GM23338 (cell line): ENCODE measurements around the gene MAMSTR. TPM values are rescaled to one million over a fixed set of nuclear protein-coding genes. Genes with fewer than 3 reads are reported as not detected.

Experiments
- ATAC-seq: fragments of 200-7000 bp; cut with Tn5 transposase; 3 replicates; pipeline ENCODE4 v1.9.1; 2020
- DNase-seq: peaks from one replicate; pipeline ENCODE4 v3.0.0-alpha.2; 2015; ENCODE audit warnings: low spot score
- H2AFZ ChIP-seq: fragments of 200-600 bp; sonication (generic); 2 replicates; pipeline ENCODE4 v1.8.0; 2016; ENCODE audit warnings: antibody characterized with exemption, mild to moderate bottlenecking, moderate library complexity
- H3F3A ChIP-seq: fragments of 200-600 bp; sonication (generic); replicated peaks from 2 replicates; pipeline ENCODE4 v1.8.0; 2017; ENCODE audit warnings: antibody characterized with exemption, mixed run types, low read depth
- H3K27ac ChIP-seq: fragments of 200-600 bp; sonication (generic); 2 replicates; pipeline ENCODE4 v1.6.1; 2016; ENCODE audit warnings: low read depth
- H3K27me3 ChIP-seq: fragments of 200-600 bp; sonication (generic); 2 replicates; pipeline ENCODE4 v1.8.0; 2016; ENCODE audit warnings: mild to moderate bottlenecking, mixed run types, moderate library complexity; ENCODE audit not compliant: insufficient read depth
- H3K36me3 ChIP-seq: fragments of 200-600 bp; sonication (generic); 2 replicates; pipeline ENCODE4 v1.8.0; 2016; ENCODE audit warnings: mild to moderate bottlenecking; ENCODE audit not compliant: insufficient read depth
- H3K4me1 ChIP-seq: fragments of 200-600 bp; sonication (generic); 2 replicates; pipeline ENCODE4 v1.8.0; 2016; ENCODE audit warnings: mild to moderate bottlenecking, moderate library complexity; ENCODE audit not compliant: insufficient read depth
- H3K4me2 ChIP-seq: fragments of 200-600 bp; sonication (generic); 2 replicates; pipeline ENCODE4 v1.7.1; 2017; ENCODE audit warnings: mixed run types
- H3K4me3 ChIP-seq: fragments of 200-600 bp; sonication (generic); 2 replicates; pipeline ENCODE4 v1.6.1; 2016; ENCODE audit warnings: mixed run types
- H3K79me2 ChIP-seq: fragments of 200-600 bp; sonication (generic); replicated peaks from 2 replicates; pipeline ENCODE4 v1.8.0; 2017; ENCODE audit warnings: mild to moderate bottlenecking; ENCODE audit not compliant: insufficient read depth
- H3K9me2 ChIP-seq: fragments of 200-600 bp; sonication (generic); 2 replicates; pipeline ENCODE4 v1.8.0; 2017; ENCODE audit not compliant: insufficient read depth
- H4K20me1 ChIP-seq: fragments of 200-600 bp; sonication (generic); replicated peaks from 2 replicates; pipeline ENCODE4 v1.8.0; 2017; ENCODE audit warnings: mild to moderate bottlenecking; ENCODE audit not compliant: insufficient read depth
- H3K27ac Mint-ChIP-seq: 2 replicates; pipeline ENCODE4 v1.8.0; 2020; ENCODE audit warnings: inconsistent platforms, mild to moderate bottlenecking, moderate library complexity, mixed read lengths
- H3K27me3 Mint-ChIP-seq: 3 replicates; pipeline ENCODE4 v1.8.0; 2022; ENCODE audit warnings: low read depth, mild to moderate bottlenecking, moderate library complexity, mixed read lengths, inconsistent platforms; ENCODE audit not compliant: insufficient read depth, poor library complexity
- H3K36me3 Mint-ChIP-seq: 3 replicates; pipeline ENCODE4 v1.8.0; 2021; ENCODE audit warnings: low read depth, mild to moderate bottlenecking, inconsistent platforms, moderate library complexity, mixed read lengths
- H3K4me1 Mint-ChIP-seq: 3 replicates; pipeline ENCODE4 v1.8.0; 2020; ENCODE audit warnings: mild to moderate bottlenecking, inconsistent platforms, mixed read lengths
- H3K4me3 Mint-ChIP-seq: 3 replicates; pipeline ENCODE4 v1.8.0; 2021; ENCODE audit warnings: moderate library complexity, mild to moderate bottlenecking, inconsistent platforms, mixed read lengths
- H3K9me3 Mint-ChIP-seq: 3 replicates; pipeline ENCODE4 v1.8.0; 2020; ENCODE audit warnings: moderate library complexity, mild to moderate bottlenecking, inconsistent platforms, mixed read lengths
- CREB1 ChIP-seq: fragments of 250-450 bp; sonication (Bioruptor Pico); IDR thresholded peaks from 2 replicates; pipeline ENCODE4 v1.5.0; 2020; ENCODE audit warnings: low read depth, mild to moderate bottlenecking, moderate library complexity
- EZH2 ChIP-seq: fragments of 200-600 bp; sonication (generic); IDR thresholded peaks from one replicate; pipeline ENCODE4 v1.8.0; 2017; ENCODE audit warnings: antibody characterized with exemption, mild to moderate bottlenecking, low read depth; ENCODE audit not compliant: unreplicated experiment
- EZH2phosphoT487 ChIP-seq: fragments of 200-600 bp; sonication (generic); IDR thresholded peaks from one replicate; pipeline ENCODE4 v1.8.1; 2018; ENCODE audit warnings: antibody characterized with exemption; ENCODE audit not compliant: unreplicated experiment
- POLR2AphosphoS5 ChIP-seq: IDR thresholded peaks from 2 replicates; pipeline ENCODE4 v1.6.1; 2016; ENCODE audit warnings: antibody characterized with exemption, low read depth
- STAT1 ChIP-seq: IDR thresholded peaks from one replicate; pipeline ENCODE4 v1.6.1; 2016; ENCODE audit warnings: antibody characterized with exemption; ENCODE audit not compliant: unreplicated experiment
- ZNF331 ChIP-seq: fragments of 250-450 bp; sonication (Bioruptor Pico); IDR thresholded peaks from 2 replicates; pipeline ENCODE4 v1.5.0; 2020; ENCODE audit warnings: low read depth, mild to moderate bottlenecking, moderate library complexity
- polyA plus RNA-seq: library from polyadenylated mRNA; unstranded; fragments of >200 nt; fragmentation: Nextera tagmentation; extraction: Ambion mirVana; gene quantifications from 2 replicates; pipeline ENCODE4 v1.2.1, GENCODE V29; 2016
- total RNA-seq: library from RNA; depleted of rRNA; stranded (reverse); fragments of >200 nt; shearing (Covaris generic); gene quantifications from 2 replicates; pipeline ENCODE4 v1.2.3, GENCODE V29; 2014
- TF ChIP-seq, protein P1 (sequence below): fragments of 250-450 bp; sonication (Bioruptor Pico); IDR thresholded peaks from 2 replicates; pipeline ENCODE4 v1.5.0; 2020; ENCODE audit warnings: mild to moderate bottlenecking, moderate library complexity
- TF ChIP-seq, protein P2 (sequence below): IDR thresholded peaks from one replicate; pipeline ENCODE4 v1.6.1; 2018; ENCODE audit warnings: antibody characterized with exemption; ENCODE audit not compliant: unreplicated experiment

The MAMSTR gene
- total and polyA plus RNA-seq, 2 experiments from 2014 or later = 1.9 to 2.0 TPM

DNA sequence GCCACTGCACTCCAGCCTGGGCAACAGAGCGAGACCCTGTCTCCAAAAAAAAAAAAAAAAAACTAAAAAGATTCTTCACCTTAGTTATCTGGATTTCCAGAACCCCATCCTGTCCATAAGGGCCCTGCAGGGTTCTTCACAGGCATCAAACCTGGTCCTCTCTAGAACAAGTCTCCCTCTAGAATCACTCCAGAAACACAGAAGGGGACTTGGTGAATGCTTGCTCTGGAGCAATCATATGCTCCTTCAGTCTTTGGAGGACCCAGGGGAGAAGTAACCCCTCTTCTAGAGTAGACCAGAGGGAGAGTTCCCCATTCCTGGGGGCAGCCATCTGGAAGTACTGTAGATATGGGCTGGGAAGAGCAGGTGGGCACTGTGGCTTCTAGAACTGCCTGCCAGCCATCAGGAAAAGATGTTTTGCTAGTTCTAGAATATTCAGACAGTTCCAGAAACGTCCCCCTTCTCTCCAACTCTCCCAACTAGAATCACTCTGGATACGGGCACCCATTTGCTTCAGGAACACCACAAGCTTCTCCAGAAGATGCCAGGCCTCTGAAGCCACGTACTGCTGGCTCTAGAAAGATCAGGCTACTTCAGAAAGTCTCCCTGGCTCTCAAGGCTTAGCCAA, 30.2 kb upstream of the MAMSTR start:
- Histone ChIP-seq H3K4me1 (peaks cover 34% of the 10 kb centered on the region), H3K27me3 (no peaks in the 10 kb centered on the region), H4K20me1 (peaks cover 11% of the 10 kb centered on the region; the same call in 1 of the 2 replicates), H3K4me3 (no peak overlapping the region), H3K36me3 (0 out of 2 replicates have a peak, but pooled peaks cover 6% of the 10 kb centered on the region), H3K4me2 (no peak overlapping the region), H3K27ac (no peak overlapping the region), H3K9me2 (no peaks in the 10 kb centered on the region), H3F3A (peaks cover 21% of the 10 kb centered on the region; the same call in 1 of the 2 replicates), H2AFZ (no peak overlapping the region), H3K79me2 (peaks cover 36% of the 10 kb centered on the region)
- no peak for TF ChIP-seq ZNF331
- TF ChIP-seq, protein P1, sequence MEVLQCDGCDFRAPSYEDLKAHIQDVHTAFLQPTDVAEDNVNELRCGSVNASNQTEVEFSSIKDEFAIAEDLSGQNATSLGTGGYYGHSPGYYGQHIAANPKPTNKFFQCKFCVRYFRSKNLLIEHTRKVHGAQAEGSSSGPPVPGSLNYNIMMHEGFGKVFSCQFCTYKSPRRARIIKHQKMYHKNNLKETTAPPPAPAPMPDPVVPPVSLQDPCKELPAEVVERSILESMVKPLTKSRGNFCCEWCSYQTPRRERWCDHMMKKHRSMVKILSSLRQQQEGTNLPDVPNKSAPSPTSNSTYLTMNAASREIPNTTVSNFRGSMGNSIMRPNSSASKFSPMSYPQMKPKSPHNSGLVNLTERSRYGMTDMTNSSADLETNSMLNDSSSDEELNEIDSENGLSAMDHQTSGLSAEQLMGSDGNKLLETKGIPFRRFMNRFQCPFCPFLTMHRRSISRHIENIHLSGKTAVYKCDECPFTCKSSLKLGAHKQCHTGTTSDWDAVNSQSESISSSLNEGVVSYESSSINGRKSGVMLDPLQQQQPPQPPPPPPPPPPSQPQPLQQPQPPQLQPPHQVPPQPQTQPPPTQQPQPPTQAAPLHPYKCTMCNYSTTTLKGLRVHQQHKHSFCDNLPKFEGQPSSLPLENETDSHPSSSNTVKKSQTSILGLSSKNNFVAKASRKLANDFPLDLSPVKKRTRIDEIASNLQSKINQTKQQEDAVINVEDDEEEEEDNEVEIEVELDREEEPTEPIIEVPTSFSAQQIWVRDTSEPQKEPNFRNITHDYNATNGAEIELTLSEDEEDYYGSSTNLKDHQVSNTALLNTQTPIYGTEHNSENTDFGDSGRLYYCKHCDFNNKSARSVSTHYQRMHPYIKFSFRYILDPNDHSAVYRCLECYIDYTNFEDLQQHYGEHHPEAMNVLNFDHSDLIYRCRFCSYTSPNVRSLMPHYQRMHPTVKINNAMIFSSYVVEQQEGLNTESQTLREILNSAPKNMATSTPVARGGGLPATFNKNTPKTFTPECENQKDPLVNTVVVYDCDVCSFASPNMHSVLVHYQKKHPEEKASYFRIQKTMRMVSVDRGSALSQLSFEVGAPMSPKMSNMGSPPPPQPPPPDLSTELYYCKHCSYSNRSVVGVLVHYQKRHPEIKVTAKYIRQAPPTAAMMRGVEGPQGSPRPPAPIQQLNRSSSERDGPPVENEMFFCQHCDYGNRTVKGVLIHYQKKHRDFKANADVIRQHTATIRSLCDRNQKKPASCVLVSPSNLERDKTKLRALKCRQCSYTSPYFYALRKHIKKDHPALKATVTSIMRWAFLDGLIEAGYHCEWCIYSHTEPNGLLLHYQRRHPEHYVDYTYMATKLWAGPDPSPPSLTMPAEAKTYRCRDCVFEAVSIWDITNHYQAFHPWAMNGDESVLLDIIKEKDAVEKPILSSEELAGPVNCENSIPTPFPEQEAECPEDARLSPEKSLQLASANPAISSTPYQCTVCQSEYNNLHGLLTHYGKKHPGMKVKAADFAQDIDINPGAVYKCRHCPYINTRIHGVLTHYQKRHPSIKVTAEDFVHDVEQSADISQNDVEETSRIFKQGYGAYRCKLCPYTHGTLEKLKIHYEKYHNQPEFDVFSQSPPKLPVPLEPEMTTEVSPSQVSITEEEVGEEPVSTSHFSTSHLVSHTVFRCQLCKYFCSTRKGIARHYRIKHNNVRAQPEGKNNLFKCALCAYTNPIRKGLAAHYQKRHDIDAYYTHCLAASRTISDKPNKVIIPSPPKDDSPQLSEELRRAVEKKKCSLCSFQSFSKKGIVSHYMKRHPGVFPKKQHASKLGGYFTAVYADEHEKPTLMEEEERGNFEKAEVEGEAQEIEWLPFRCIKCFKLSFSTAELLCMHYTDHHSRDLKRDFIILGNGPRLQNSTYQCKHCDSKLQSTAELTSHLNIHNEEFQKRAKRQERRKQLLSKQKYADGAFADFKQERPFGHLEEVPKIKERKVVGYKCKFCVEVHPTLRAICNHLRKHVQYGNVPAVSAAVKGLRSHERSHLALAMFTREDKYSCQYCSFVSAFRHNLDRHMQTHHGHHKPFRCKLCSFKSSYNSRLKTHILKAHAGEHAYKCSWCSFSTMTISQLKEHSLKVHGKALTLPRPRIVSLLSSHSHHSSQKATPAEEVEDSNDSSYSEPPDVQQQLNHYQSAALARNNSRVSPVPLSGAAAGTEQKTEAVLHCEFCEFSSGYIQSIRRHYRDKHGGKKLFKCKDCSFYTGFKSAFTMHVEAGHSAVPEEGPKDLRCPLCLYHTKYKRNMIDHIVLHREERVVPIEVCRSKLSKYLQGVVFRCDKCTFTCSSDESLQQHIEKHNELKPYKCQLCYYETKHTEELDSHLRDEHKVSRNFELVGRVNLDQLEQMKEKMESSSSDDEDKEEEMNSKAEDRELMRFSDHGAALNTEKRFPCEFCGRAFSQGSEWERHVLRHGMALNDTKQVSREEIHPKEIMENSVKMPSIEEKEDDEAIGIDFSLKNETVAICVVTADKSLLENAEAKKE = no peak
- no peak for TF ChIP-seq EZH2
- TF ChIP-seq, protein P2, sequence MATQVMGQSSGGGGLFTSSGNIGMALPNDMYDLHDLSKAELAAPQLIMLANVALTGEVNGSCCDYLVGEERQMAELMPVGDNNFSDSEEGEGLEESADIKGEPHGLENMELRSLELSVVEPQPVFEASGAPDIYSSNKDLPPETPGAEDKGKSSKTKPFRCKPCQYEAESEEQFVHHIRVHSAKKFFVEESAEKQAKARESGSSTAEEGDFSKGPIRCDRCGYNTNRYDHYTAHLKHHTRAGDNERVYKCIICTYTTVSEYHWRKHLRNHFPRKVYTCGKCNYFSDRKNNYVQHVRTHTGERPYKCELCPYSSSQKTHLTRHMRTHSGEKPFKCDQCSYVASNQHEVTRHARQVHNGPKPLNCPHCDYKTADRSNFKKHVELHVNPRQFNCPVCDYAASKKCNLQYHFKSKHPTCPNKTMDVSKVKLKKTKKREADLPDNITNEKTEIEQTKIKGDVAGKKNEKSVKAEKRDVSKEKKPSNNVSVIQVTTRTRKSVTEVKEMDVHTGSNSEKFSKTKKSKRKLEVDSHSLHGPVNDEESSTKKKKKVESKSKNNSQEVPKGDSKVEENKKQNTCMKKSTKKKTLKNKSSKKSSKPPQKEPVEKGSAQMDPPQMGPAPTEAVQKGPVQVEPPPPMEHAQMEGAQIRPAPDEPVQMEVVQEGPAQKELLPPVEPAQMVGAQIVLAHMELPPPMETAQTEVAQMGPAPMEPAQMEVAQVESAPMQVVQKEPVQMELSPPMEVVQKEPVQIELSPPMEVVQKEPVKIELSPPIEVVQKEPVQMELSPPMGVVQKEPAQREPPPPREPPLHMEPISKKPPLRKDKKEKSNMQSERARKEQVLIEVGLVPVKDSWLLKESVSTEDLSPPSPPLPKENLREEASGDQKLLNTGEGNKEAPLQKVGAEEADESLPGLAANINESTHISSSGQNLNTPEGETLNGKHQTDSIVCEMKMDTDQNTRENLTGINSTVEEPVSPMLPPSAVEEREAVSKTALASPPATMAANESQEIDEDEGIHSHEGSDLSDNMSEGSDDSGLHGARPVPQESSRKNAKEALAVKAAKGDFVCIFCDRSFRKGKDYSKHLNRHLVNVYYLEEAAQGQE = no peak
- no peak for TF ChIP-seq STAT1
- TF ChIP-seq EZH2phosphoT487 = no peak
- TF ChIP-seq POLR2AphosphoS5 = no peak
- no peak for TF ChIP-seq CREB1
- peaks cover 47% of the 10 kb centered on the region for H3K36me3 Mint-ChIP-seq
- DNase-seq (no peak), ATAC-seq (no peak)
- H3K27ac Mint-ChIP-seq = no peak overlapping the region
- H3K4me1 Mint-ChIP-seq = peaks cover 43% of the 10 kb centered on the region
- H3K27me3 Mint-ChIP-seq = peaks cover 31% of the 10 kb centered on the region
- H3K9me3 Mint-ChIP-seq = no peaks in the 10 kb centered on the region; the same call in 1 of the 3 replicates
- H3K4me3 Mint-ChIP-seq = no peak overlapping the region; the same call in 2 of the 3 replicates
